HUES6 (cell line): ENCODE results near the gene C1QTNF7.

Experiments used
- H3K27ac ChIP-seq: 2 replicates; pipeline ENCODE4 v1.7.0; 2013; ENCODE audit warnings: low read depth, mild to moderate bottlenecking, low read length, inconsistent platforms
- H3K27me3 ChIP-seq: 2 replicates; pipeline ENCODE4 v1.6.1; 2013; ENCODE audit warnings: low read length; ENCODE audit not compliant: control insufficient read depth, insufficient read depth
- H3K36me3 ChIP-seq: 2 replicates; pipeline ENCODE4 v1.6.1; 2013; ENCODE audit warnings: low read length; ENCODE audit not compliant: control insufficient read depth, insufficient read depth
- H3K4me1 ChIP-seq: 2 replicates; pipeline ENCODE4 v1.6.1; 2013; ENCODE audit warnings: low read length; ENCODE audit not compliant: control insufficient read depth, insufficient read depth
- H3K4me3 ChIP-seq: 2 replicates; pipeline ENCODE4 v1.5.1; 2013; ENCODE audit warnings: low read depth, low read length
- H3K9ac ChIP-seq: one replicate; pipeline ENCODE4 v1.6.1; 2013; ENCODE audit warnings: mild to moderate bottlenecking, low read length
- H3K9me3 ChIP-seq: 2 replicates; pipeline ENCODE4 v1.6.1; 2013; ENCODE audit warnings: low read depth, low read length; ENCODE audit not compliant: control insufficient read depth, insufficient read depth

C1QTNF7 gene

GRCh38 chr4:15436513-15436912 lies 8.7 kb downstream of the C1QTNF7 start:
- Histone ChIP-seq H3K27ac (no peak overlapping the region), H3K27me3 (no peaks in the 10 kb centered on the region), H3K4me3 (no peak overlapping the region), H3K9ac (no peak overlapping the region), H3K9me3 (no peaks in the 10 kb centered on the region), H3K36me3 (no peaks in the 10 kb centered on the region), H3K4me1 (no peaks in the 10 kb centered on the region)

GRCh38 chr4:15438939-15439524 lies 11.2 kb downstream of the C1QTNF7 start:
- H3K9me3 ChIP-seq = peaks cover 5% of the 10 kb centered on the region; the same call in 1 of the 2 replicates
- no peak overlapping the region for H3K27ac ChIP-seq
- H3K4me3 ChIP-seq = no peak overlapping the region
- no peaks in the 10 kb centered on the region for H3K27me3 ChIP-seq
- H3K9ac ChIP-seq = no peak overlapping the region
- no peaks in the 10 kb centered on the region for H3K4me1 ChIP-seq
- H3K36me3 ChIP-seq = no peaks in the 10 kb centered on the region

GRCh38 chr4:15443371-15444160 lies 15.7 kb downstream of the C1QTNF7 start:
- Histone ChIP-seq H3K9ac (no peak overlapping the region), H3K36me3 (no peaks in the 10 kb centered on the region), H3K27ac (no peak overlapping the region), H3K4me1 (no peaks in the 10 kb centered on the region), H3K9me3 (peaks cover 20% of the 10 kb centered on the region), H3K27me3 (no peaks in the 10 kb centered on the region), H3K4me3 (no peak overlapping the region)

- Histone ChIP-seq H3K27ac (no peak overlapping the region), H3K9me3 (peaks cover 20% of the 10 kb centered on the region), H3K36me3 (no peaks in the 10 kb centered on the region), H3K4me3 (no peak overlapping the region), H3K4me1 (no peaks in the 10 kb centered on the region), H3K9ac (no peak overlapping the region), H3K27me3 (no peaks in the 10 kb centered on the region)
Observed at GRCh38 chr4:15444276-15444675, 16.4 kb downstream of the C1QTNF7 start.

- no peak overlapping the region for H3K27ac ChIP-seq
- no peak overlapping the region for H3K4me3 ChIP-seq
- H3K36me3 ChIP-seq = no peaks in the 10 kb centered on the region
- no peak overlapping the region for H3K9ac ChIP-seq
- H3K9me3 ChIP-seq = peaks cover 20% of the 10 kb centered on the region
- no peaks in the 10 kb centered on the region for H3K27me3 ChIP-seq
- H3K4me1 ChIP-seq = no peaks in the 10 kb centered on the region
Observed at GRCh38 chr4:15444879-15445547, 17.2 kb downstream of the C1QTNF7 start.

GRCh38 chr4:15451181-15451865 lies 23.5 kb downstream of the C1QTNF7 start:
- Histone ChIP-seq H3K36me3 (no peaks in the 10 kb centered on the region), H3K9me3 (peaks cover 3% of the 10 kb centered on the region), H3K27me3 (no peaks in the 10 kb centered on the region), H3K4me1 (no peaks in the 10 kb centered on the region), H3K27ac (no peak overlapping the region), H3K4me3 (no peak overlapping the region), H3K9ac (no peak overlapping the region)

- Histone ChIP-seq H3K9ac (no peak overlapping the region), H3K9me3 (no peaks in the 10 kb centered on the region), H3K4me1 (0 out of 2 replicates have a peak, but pooled peaks cover 2% of the 10 kb centered on the region), H3K4me3 (no peak overlapping the region), H3K27me3 (no peaks in the 10 kb centered on the region), H3K27ac (no peak overlapping the region), H3K36me3 (no peaks in the 10 kb centered on the region)
Observed at GRCh38 chr4:15451866-15452765, 24.3 kb downstream of the C1QTNF7 start.

GRCh38 chr4:15455290-15455689 lies 27.5 kb downstream of the C1QTNF7 start:
- Histone ChIP-seq H3K27me3 (no peaks in the 10 kb centered on the region), H3K4me3 (no peak overlapping the region), H3K4me1 (0 out of 2 replicates have a peak, but pooled peaks cover 6% of the 10 kb centered on the region), H3K9ac (no peak overlapping the region), H3K27ac (no peak overlapping the region), H3K36me3 (no peaks in the 10 kb centered on the region), H3K9me3 (no peaks in the 10 kb centered on the region)

- Histone ChIP-seq H3K9me3 (no peaks in the 10 kb centered on the region), H3K27ac (no peak overlapping the region), H3K9ac (no peak overlapping the region)
Observed at GRCh38 chr4:15457406-15458201, 29.8 kb downstream of the C1QTNF7 start.

More at GRCh38 chr4:15457406-15458201, 29.8 kb downstream of the C1QTNF7 start:
- Histone ChIP-seq H3K4me3 (no peak overlapping the region), H3K36me3 (no peaks in the 10 kb centered on the region), H3K4me1 (0 out of 2 replicates have a peak, but pooled peaks cover 6% of the 10 kb centered on the region), H3K27me3 (no peaks in the 10 kb centered on the region)
